GM18520 (cell line): ENCODE results near the gene LRRC4.

Source experiments
- ATAC-seq: cut with Tn5 transposase; IDR thresholded peaks from one replicate; pipeline ENCODE4 v1.9.1; 2021; ENCODE audit not compliant: unreplicated experiment

The LRRC4 gene

DNA sequence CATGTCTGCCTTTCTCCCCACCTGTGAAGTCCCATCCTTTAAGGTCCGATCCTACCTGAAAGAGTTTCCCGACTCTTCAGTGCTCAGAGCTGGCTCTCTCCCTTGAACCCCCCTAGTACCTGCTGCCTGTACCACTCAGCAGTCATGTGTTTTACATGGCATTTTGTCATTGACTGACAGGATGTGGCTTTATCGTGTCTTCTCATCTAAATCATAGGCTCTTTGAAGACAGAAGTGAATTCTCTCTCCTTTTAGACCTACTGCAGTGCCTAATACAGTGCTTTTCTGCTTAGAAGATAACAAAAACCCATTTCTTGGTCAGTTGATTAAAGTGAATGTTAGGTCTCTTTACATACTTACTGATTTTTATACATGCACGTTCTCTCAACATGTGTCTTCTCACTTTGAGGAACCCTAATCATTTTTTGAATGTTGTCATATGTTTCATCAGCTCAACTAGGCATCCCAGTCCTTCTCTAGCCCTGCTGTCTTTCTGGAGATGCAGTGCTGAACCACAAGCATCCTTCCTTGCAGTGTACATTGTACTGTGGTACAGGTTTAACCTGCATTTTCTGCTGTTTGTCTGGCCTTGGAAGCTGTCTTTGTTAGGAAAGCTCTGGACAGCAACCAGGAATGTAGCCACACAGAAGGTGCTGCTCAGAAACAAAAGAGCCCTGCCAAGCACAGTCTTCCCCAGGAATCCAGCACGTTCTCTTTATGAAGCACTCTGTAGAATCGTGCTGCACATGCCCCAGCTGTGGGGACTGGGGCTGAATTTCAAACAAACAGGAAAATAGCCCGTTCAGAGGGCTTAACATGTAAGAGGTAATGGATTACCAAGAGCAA is 28.1 kb upstream of the LRRC4 start:
- no peak for ATAC-seq

DNA sequence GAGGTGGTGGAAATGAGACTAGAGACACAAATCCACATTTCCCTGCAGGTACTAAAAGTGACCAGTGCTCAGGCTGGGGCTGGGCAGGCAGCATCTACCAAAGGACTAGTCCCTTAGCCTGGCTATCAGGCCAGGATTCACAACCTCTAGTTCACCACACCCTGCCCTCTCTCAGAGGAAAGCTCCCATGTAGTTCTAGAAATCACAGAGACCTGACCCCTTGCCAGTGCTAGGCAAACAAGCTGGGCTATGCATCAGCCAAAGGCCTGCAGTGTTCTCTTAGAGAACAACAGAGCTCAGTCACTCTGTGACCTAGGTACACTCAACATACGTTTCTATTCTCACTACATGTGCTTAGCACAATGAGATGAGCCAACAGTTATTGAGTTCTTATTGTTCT is 26.7 kb upstream of the LRRC4 start:
- ATAC-seq, result no peak

DNA sequence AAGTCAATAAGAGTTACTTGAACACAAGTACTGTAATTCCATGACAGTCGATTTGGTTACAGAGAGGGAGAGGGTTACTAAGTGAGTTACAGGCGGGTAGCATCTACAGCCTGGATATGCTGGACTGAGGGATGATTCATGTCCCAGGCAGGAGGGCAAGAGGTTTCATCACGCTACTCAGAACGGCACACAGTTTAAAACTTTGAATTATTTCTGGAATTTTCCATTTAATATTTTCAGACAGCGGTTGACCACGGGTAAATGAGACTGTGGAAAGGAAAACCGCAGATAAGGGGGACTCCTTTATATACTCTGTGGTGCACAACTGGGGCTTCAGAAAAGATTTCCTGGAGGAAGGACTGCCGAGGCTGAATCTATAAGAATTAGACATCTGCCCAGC is 25.7 kb upstream of the LRRC4 start:
- ATAC-seq, result no peak

DNA sequence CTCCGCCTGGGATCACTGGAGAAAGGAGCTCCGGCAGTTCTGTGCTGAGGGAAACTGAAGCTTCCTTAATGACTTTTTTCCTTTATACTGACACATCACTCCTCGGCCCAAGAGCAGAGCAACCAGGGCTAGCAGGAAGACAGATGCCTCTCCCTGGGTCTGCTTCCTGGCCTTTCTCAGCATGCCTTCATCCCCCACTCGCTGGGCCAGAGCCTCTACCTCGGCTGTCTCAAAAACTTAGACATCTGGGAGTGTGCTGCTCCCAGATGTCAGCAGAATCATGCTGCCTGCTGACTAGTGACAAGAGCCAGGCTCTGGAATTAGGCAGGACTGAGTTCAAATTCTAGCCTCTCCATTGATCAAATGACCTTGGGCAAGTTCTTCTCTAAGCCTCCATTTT is 24.4 kb upstream of the LRRC4 start:
- ATAC-seq, result no peak

DNA sequence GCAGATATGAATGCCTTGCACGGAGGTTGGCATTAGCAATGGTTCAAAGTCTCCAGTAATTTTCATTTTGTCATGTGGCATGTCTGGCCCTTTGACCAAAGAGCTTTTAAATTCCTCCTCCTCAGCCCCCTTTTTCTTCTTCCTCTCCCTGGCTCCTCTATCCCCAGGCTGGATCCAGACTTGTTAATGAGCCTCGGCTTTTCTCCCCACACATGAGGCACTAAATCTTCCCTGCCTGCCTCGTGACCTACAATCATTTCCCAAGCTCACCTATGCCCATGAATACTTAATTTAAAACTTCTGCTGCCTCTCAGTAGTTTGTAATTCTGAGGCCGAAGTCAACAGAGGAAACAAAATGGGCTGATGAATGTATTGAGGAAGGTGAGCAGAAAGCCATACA is 23.3 kb upstream of the LRRC4 start:
- ATAC-seq, result no peak

DNA sequence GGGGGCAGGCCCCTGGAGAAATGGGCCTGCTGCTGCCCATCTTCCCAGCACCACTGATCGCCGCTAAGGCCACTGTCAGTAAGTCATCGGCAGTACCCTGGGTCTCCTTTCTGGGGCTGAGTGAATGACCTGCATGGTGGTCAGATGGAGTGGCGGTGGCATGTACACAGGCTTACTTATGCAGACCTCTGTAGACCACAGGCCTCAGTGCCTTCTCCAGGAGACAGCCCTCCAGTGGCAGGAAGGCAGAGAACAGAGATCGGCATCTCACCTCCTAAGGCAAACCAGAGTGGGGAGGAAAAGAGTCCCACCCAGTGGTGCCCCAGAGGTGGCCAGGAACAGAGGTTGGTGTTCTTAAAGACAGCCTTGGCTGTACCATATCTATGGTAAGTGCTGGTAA is 22.8 kb upstream of the LRRC4 start:
- ATAC-seq, result no peak

DNA sequence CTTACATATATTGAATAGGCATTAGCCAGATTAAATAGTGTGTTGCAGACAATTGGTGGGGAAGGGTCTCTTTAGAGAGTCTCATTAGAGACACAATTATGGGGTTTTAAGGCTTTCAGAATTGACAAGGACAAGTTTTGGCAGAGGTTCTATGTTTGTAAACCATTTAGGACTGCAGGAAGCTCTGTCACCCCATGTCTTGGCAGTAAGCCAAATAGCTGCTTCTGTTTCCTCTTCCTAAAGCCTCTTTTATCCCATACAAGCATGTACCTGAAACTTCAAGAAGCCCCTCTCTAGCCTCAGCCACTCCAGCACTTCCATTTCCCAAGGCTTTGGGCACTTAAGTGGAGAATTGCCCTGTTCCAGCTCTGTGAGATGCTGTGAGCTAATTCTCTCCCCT is 21.8 kb upstream of the LRRC4 start:
- no peak for ATAC-seq

DNA sequence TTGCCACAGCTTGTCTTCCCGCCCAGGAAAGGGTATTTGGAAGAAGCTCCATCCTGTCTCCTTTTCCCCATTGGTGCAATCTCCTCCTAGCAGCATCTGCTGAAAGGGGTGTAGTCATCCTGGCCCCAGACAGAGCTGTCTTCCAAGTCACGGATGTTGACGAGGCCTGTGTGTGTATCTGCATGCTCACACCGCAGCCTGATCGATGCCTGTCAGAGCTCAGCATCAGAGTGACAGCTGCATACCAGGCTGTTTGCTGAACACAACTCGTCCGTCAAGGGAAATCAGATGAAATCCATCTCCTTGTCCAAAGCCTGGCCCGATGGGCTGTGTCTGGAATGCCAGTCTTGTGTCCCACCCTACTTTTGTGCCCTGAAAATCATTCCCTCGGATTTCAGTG is 21.2 kb upstream of the LRRC4 start:
- no peak for ATAC-seq

DNA sequence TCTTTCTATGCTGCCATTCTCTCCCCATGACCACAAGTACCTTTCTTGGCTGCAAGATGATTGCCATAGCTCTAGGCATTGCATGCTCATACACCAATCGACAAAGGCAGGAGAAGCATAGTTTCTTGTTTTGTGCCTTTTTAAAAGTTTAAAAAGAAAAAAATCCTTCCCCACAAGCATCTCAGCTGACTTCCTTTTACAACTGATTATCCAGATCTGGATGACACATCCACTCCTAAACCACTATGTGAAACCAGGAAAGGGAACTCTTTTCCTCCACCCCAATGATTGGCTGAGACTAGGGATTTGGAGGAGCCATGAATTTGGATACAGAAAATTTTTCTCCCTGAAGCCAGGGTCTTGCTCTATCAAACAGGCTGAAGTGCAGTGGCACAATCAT is 14.5 kb upstream of the LRRC4 start:
- no peak for ATAC-seq

DNA sequence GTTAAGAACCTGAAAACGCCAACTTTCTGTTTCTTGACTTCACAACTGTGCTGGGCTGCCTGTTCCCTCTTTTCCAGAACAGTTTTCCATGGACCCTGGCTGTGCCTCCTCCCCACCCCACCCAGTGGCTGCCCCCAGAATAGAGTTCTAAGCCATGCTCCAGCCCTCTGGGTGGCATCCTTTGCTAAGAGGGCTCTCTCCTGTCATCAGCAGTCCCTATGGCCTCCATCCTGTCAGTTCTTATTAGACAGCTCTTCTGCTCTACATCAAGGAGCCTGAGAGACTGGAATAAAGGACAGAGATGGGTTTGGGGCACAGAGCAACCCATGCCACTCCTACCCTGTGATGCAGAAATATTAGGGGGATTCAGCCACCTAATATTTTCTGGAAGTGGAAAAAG is 13.9 kb upstream of the LRRC4 start:
- no peak for ATAC-seq

DNA sequence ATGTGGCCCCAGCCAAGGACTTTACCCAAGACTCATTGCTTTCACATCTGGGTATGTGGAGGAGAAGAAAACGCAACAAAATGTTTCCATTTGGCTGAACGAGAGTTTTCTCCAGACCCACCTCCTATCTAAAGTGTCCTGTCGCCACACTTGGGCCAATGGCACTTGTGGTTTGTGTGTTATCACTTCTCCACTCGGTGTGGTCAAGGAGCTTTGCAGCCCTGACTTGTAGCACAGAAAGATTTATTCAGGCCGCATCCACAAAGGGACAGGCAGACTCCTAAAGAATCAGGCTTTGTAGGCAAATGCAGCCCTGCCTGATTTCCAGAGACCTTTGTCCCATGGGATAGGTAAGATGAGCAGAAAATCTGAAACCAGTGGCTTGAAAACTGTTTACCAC is 12.8 kb upstream of the LRRC4 start:
- no peak for ATAC-seq

DNA sequence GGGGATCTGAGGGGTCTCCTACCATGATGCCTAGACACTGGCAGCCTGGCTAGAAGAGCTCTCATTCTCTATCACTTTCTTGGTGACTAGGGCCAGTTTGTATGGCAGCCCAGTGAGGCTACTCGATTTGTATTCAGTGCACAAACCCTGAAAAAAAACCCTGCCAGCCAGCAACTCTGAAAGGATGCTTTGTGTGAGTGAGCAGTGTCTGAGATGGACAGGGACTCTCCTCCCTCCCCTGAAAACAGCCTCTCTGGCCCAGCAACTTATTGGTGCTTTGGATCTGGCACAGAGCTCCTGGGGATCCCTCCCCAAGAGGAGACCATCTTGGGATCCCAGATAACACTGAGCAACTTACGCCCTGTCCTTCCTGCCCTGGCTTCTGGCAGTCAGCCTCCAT is 10.8 kb upstream of the LRRC4 start:
- ATAC-seq, result no peak

DNA sequence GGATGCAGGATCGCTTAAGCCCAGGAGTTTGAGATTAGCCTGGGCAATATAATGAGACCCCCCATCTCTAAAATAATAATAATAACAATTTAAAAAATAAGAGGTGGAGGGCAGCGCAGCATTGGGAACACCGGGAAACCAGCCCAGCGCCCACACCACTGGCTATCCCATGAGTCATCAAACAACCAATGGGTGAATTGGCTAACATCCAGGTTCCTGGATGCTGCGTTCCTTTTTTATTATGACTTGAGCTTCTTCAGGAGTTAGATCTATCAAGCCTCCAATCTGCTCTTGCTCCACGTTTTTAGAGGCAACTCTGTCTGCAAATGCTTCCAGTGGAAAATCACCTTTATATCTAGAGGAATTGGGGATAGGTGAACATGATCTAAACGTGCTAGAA is 10.0 kb upstream of the LRRC4 start:
- ATAC-seq, result no peak

DNA sequence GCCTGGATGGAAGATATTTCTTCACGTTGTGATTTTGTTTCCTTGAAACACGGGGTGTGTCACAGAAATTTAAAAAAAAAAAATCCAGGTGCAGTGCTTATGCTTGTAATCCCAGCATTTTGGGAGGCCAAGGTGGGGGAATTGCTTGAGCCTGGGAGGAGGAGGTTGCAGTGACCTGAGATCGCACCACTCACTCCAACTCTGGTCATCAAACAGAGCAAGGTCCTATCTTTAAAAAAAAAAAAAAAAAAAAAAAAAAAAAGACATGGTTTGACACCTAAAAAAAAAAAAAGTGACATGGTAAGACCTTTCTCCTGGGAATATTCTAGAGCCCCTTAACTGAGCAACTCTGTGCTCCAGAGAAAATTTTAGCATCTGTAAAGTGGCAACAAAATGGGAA is 9.0 kb upstream of the LRRC4 start:
- no peak for ATAC-seq

DNA sequence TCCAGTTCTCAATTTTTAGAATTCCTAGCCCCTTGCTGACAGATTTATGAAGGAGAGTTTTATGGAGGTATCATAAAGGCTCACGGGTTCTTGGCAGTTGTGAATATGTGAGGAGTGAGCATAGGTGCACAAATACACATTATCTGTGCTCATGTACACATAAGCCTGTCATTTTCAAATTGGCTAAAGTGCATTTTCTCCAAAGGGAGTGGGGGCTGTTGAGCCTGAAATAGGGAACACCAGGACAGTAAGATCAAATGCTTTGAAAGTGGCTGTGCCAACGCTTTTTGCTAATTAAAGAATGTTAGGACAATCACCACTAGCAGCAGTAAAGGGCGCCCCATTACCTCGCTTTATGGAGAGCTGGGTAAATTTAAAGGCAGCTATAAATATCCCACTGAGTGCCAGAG is 8.3 kb upstream of the LRRC4 start:
- no peak for ATAC-seq

DNA sequence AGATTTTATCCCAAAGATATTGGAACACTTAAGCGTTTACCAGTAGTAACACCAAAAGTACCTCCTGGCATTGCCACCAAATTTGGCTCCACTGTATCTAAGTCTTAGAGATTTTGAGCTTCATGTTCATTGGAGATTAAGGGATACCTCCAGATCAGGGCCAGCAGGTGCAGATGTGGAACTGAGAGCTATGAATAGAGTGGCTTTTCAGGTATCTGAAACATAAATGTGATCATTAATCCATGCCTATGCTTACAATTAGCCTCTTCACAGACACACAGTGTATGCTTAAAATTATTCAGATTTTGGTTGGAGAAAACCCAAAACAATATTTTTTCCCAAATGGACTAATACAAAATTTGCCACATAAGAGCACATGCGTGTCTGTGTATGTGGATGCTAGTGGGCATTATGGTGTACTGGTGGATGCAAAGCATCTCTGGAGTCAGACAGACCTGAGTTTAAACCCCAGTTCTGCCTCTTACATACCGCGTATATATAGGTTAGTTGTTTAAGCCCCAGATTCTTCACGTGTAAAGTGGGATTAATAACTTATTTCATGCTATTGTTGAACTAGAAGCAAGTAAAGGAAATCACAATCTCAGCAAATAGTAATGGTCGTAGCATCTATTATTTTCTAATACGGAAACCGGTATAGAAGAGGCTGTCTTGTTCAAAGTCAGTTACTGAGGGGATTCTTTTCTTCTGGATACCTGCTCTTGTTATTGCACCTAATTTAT is 6.8 kb upstream of the LRRC4 start:
- no peak for ATAC-seq

DNA sequence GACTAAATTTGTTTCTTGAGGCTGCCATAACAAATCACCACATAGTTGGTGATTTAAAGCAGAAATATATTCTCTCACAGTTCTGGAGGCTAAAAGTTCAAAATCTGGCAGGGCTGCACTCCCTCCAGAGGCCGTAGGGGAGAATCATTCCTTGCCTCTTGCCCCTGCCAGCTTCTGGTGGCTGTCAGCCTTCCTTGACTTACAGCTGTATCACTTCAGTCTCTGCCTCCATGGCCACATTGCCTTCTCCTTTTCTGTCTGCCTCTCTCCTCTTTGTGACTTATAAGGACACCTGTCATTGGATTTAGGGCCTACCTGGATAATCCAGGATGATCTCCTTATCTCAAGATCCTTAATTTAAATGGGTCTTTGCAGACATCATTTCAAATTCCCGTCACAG is 5.8 kb upstream of the LRRC4 start:
- no peak for ATAC-seq

DNA sequence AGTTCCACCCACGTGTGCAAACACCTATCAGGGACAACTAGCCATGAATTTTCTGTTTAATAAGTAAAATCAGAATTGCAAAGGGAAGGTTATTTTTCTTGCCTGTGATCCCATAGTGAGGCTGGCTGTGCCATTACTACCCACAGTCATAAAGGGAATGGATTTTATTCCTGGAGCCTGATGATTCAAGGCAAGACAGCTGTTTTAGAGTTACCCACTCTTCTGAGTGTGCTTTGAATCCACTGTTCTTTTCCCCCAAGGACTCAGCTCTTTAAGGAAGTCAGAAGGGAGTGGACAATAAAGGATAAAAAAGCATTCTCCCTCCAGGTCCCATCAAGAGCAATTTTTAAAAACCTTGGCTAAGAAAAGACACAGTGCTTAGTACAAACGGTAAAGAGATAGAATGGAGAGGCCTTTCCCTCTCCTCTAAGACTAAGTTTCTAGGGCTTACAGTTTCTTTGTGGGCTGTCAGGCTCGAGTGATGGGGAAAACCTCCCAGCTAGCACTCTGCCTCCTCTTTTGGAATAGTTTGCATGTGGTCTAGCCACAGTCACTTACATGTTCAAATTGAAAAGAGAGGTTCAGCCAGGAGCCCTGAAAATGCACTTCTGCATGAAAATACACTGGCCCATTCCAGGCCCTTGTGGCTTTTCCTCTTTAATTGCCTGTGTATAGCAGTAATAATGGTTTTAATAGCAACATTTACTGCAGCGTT is 5.1 kb upstream of the LRRC4 start:
- ATAC-seq, result peak; percentile 41

DNA sequence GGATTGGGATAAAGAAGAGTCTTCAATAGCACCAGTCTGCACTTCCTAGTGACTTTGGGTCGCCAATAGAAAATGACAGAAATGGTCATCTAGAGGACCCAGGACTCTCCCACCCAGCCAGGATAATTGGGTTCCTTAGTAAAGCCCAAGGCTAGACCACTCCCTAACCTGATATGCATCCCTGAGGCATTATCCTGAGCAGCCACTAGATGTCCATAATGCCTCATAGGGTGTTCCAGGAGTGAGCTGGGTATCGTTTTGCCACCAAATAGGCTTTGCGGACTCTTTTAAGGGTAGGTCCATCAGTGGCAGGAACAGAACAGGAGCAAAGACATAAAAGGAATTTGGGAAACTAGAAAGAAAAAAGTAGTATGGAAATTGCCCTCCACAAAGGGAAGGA is 4.5 kb upstream of the LRRC4 start:
- no peak for ATAC-seq

DNA sequence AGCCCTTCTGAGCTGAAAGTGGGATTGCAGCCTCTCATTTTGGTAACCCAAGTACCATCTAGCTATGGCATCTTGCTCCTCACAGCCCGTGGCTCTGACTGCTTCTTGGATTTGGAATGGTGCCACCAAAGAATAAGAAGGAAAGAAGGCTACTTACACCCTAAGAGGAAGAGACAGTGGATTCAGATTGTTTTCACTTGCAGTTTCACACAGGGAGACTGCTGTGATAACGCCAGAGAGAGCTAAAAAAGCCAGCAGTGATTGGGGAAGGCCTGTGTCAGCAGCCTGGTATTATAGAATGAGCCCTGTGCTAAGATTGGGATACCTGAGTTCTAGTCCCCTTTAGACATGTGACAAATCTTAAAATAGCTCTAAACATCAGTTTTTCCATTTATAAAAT is 3.6 kb upstream of the LRRC4 start:
- no peak for ATAC-seq

DNA sequence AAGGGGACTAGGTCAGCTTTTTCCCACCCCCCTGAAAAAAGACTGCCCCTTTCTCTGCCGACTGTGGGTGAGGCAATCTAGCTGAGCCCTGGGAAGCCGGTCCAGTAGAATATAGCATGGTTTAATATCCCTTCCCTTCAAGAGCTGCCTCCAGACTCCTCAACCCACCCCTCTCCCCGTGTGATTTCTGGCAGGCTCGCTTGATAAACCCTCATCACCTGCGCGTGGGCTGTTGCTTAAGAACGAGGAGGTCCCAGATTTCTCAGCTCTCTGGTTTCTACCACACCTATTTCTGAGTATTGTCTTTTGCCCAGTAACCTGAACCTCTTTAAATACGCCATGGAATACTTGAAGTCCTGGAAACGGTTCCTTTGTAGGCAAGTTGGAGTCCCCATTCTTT is 2.0 kb upstream of the LRRC4 start:
- no peak for ATAC-seq

DNA sequence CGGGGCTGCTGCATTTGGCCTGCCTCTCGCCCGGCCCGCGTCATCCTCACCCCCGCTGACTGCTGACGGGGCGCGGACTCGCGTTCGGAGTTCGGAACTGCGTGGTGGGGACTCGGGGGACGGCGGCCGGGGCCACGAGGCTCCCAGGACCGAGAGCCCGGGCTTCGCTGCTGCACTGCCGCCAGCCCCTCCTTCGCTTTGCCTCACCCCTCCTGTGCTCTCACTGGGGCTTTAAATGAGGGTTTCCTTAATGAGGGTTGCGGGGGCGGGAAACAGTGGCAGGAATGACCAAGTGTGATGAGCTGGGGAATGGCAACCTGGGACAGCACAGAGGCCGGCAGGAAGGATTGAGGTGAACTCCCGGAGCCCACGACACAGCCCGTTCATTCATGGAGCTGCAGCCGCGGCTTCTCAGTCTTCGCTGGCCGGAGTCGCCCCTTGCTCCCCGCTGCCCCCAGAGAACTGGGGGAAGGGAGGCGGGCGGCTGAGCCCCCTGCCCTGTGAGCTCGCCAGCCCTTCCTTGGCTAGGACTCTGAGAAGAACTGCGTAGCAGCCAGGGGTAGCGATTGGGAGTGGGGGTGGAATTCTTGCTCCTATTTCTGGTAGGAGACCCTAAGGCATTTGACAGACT is 1.5 kb upstream of the LRRC4 start:
- ATAC-seq, result no peak
